Hepatocyte (in vitro differentiated cells): Measurements from ENCODE around the gene TTLL1. TPM values are rescaled to one million over a fixed set of nuclear protein-coding genes. Genes with fewer than 3 reads are reported as not detected.

Source experiments
- DNase-seq: peaks from one replicate; pipeline ENCODE4 v3.0.0-alpha.2; 2016; ENCODE audit warnings: low spot score
- H2AFZ ChIP-seq: fragments of 200-600 bp; sonication (generic); 2 replicates; pipeline ENCODE4 v1.6.0; 2016; ENCODE audit warnings: antibody characterized with exemption, mild to moderate bottlenecking
- H3K27ac ChIP-seq: fragments of 200-600 bp; sonication (generic); 2 replicates; pipeline ENCODE4 v1.5.1; 2016; ENCODE audit warnings: mild to moderate bottlenecking
- H3K27me3 ChIP-seq: fragments of 200-600 bp; sonication (generic); 2 replicates; pipeline ENCODE4 v1.6.1; 2016
- H3K36me3 ChIP-seq: fragments of 200-600 bp; sonication (generic); replicated peaks from 2 replicates; pipeline ENCODE4 v1.5.1; 2016; ENCODE audit warnings: low read depth; ENCODE audit not compliant: insufficient read depth
- H3K4me1 ChIP-seq: fragments of 200-600 bp; sonication (generic); 2 replicates; pipeline ENCODE4 v1.5.1; 2016; ENCODE audit warnings: mild to moderate bottlenecking, moderate library complexity; ENCODE audit not compliant: insufficient read depth
- H3K4me2 ChIP-seq: fragments of 200-600 bp; sonication (generic); 2 replicates; pipeline ENCODE4 v1.6.0; 2016
- H3K4me3 ChIP-seq: fragments of 200-600 bp; sonication (generic); 2 replicates; pipeline ENCODE4 v1.5.1; 2016; ENCODE audit warnings: mild to moderate bottlenecking
- H3K79me2 ChIP-seq: fragments of 200-600 bp; sonication (generic); 2 replicates; pipeline ENCODE4 v1.6.0; 2017; ENCODE audit warnings: mild to moderate bottlenecking
- H3K9me2 ChIP-seq: fragments of 200-600 bp; sonication (generic); replicated peaks from 2 replicates; pipeline ENCODE4 v1.6.0; 2017; ENCODE audit warnings: mild to moderate bottlenecking; ENCODE audit not compliant: insufficient read depth
- H3K9me3 ChIP-seq: fragments of 200-600 bp; sonication (generic); 2 replicates; pipeline ENCODE4 v1.5.1; 2016; ENCODE audit warnings: low read depth, mild to moderate bottlenecking
- H4K20me1 ChIP-seq: fragments of 200-600 bp; sonication (generic); 2 replicates; pipeline ENCODE4 v1.6.0; 2016; ENCODE audit warnings: mild to moderate bottlenecking; ENCODE audit not compliant: insufficient read depth, poor library complexity, severe bottlenecking
- EZH2 ChIP-seq: fragments of 200-600 bp; sonication (generic); IDR thresholded peaks from 2 replicates; pipeline ENCODE4 v1.6.1; 2016; ENCODE audit warnings: antibody characterized with exemption, mild to moderate bottlenecking, borderline replicate concordance
- EZH2phosphoT487 ChIP-seq: fragments of 200-600 bp; sonication (generic); IDR thresholded peaks from one replicate; pipeline ENCODE4 v1.6.1; 2018; ENCODE audit warnings: antibody characterized with exemption, mild to moderate bottlenecking, low read depth, moderate library complexity; ENCODE audit not compliant: unreplicated experiment, severe bottlenecking
- WGBS: methylation state at CpG from one replicate; pipeline ENCODE4 v1.1.6; 2016; ENCODE audit warnings: low lambda C conversion rate; ENCODE audit errors: missing lambda C conversion rate; 5-methylcytosine and 5-hydroxymethylcytosine counted together
- polyA plus RNA-seq: library from polyadenylated mRNA; unstranded; fragments of >200 nt; fragmentation: Nextera tagmentation; extraction: Ambion mirVana; gene quantifications from 2 replicates; pipeline ENCODE4 v1.2.1, GENCODE V29; 2016
- total RNA-seq: library from RNA; depleted of rRNA; stranded (reverse); fragments of >200 nt; gene quantifications from 2 replicates; pipeline ENCODE4 v1.2.3, GENCODE V29; 2014
- TF ChIP-seq, protein P1 (sequence below): fragments of 200-600 bp; sonication (generic); IDR thresholded peaks from 2 replicates; pipeline ENCODE4 v1.5.1; 2016; ENCODE audit warnings: antibody characterized with exemption, mild to moderate bottlenecking; ENCODE audit not compliant: poor library complexity

The TTLL1 gene
- total and polyA plus RNA-seq, 2 experiments from 2014 or later: 6.4 to 8.7 TPM

DNA sequence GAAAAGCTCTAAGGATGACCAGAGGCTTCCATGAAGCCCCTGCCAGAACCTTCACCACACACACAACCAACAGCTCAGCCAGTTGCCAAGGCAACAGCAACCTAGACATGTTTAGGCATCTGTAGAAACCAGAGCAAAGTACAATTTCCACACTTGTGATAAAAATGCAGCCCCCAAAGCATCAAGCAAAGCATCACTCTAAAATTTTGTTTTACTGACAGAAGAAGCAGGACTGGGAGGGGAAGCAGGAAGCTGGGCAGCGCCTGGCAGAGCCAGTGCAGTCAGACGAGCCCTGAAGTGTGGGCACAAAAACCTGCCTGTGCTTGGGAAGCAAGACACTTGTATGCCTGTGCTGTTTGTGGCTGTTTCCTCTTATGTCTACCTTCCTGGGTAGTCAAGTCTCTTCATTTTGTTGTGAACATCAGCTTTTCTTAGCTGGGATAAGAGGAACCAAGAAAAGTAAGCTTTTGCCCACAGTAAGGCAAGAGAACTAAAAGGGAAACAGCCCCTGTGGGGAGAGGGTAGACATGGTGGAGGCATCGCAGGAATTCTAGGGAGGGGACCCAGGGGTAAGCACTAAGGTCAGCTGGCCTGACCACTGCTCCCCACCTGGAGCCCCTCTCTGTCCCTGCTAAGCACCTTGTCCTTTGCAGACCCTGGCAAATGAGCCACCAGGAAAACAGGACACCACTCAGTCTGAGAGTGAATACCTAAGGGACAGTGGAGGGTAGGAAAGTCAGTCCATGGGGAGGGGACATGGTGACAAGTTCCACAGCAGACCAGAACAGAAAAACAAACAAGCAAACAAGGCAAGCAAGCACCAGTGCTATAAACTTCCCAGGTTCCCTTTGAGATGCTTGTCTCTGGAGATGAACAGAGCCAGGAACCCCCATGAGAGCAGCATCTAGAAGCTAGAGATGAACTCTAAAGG lies 87.7 kb downstream of the TTLL1 start:
- Histone ChIP-seq H3K27ac (peak overlapping the region; percentile 89), H3K9me2 (no peaks in the 10 kb centered on the region), H2AFZ (no peak overlapping the region), H3K4me3 (no peak overlapping the region), H3K36me3 (no peaks in the 10 kb centered on the region), H3K4me2 (peak overlapping the region; percentile 42), H4K20me1 (peaks cover 5% of the 10 kb centered on the region), H3K27me3 (no peaks in the 10 kb centered on the region), H3K79me2 (peaks cover 96% of the 10 kb centered on the region), H3K4me1 (peaks cover 71% of the 10 kb centered on the region), H3K9me3 (no peaks in the 10 kb centered on the region)
- no peak for DNase-seq
- TF ChIP-seq EZH2phosphoT487: no peak
- TF ChIP-seq, protein P1, sequence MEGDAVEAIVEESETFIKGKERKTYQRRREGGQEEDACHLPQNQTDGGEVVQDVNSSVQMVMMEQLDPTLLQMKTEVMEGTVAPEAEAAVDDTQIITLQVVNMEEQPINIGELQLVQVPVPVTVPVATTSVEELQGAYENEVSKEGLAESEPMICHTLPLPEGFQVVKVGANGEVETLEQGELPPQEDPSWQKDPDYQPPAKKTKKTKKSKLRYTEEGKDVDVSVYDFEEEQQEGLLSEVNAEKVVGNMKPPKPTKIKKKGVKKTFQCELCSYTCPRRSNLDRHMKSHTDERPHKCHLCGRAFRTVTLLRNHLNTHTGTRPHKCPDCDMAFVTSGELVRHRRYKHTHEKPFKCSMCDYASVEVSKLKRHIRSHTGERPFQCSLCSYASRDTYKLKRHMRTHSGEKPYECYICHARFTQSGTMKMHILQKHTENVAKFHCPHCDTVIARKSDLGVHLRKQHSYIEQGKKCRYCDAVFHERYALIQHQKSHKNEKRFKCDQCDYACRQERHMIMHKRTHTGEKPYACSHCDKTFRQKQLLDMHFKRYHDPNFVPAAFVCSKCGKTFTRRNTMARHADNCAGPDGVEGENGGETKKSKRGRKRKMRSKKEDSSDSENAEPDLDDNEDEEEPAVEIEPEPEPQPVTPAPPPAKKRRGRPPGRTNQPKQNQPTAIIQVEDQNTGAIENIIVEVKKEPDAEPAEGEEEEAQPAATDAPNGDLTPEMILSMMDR: no peak
- WGBS: 75% methylated on average over 3 of the region's 3 CpGs

DNA sequence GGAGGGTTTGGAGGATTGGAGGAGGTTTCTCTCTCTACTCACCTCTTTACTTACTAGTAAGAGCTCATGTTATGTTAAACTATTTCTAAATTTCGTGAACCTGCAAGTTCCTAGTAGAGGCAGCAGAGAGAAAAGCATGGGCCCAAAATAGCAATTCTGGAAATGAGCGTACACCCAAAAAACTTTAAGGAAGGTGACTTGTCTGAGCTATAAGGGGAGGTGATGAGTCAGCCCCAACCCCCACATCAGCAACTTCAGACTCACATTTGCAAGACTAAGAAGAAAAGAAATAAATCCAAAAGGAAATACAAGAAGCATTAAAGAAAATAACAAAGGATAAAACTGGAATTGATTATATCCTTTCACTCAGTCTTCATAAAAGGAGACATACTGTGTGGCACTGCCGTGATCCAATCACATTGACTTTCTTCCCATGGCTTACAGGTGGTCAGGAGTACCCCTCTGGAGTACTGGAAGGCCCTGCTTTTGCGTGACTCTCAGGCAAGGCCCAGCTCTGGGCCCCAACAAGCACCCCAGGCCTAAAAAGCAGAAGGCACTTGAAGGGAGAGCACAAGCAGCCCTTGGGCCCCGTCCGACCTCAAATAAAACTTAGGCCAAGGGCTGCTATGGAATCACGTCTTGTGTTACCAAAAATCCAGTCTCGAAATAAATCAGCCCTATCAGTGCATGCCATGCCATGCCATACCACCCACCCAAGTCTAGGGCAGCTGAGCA lies 88.6 kb downstream of the TTLL1 start:
- no peak for DNase-seq
- no peaks in the 10 kb centered on the region for H3K9me3 ChIP-seq
- H3K79me2 ChIP-seq: peaks cover 96% of the 10 kb centered on the region
- H3K4me1 ChIP-seq: peaks cover 71% of the 10 kb centered on the region
- H2AFZ ChIP-seq: no peak overlapping the region
- peaks cover 5% of the 10 kb centered on the region for H4K20me1 ChIP-seq
- TF ChIP-seq EZH2 (no peak), EZH2phosphoT487 (no peak)
- TF ChIP-seq, protein P1: no peak
- no peaks in the 10 kb centered on the region for H3K36me3 ChIP-seq
- no peak overlapping the region for H3K4me2 ChIP-seq
- no peak overlapping the region for H3K4me3 ChIP-seq
- 87% methylated on average over 8 of the region's 8 CpGs for WGBS
- H3K27ac ChIP-seq: peak overlapping the region; percentile 89
- no peaks in the 10 kb centered on the region for H3K27me3 ChIP-seq
- H3K9me2 ChIP-seq: no peaks in the 10 kb centered on the region

DNA sequence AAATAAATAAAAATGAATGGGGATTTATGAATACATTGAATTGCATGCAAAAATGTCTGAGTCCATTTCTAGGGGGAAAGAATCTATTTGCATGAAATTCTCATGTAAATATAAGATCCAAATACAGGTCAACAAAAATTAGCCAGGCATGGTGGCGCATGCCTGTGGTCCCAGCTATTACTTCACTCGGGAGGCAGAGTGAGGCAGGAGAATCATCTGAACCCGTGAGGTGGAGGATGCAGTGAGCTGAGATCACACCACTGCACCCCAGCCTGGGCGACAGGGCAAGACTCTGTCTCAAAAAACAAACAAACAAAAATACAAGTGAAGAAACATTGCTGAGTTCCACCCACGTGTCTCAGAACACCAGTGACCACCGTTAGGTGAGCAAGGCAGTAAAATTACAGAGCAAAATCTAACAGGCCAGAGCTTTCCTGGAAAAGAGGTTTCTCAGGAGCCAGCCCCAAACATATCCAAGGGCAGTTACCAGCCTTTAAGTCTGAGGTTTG lies 91.6 kb downstream of the TTLL1 start:
- H3K27ac ChIP-seq: peak overlapping the region; percentile 37
- H3K36me3 ChIP-seq: no peaks in the 10 kb centered on the region
- no peak overlapping the region for H2AFZ ChIP-seq
- DNase-seq: no peak
- no peak overlapping the region for H3K4me2 ChIP-seq
- H3K4me3 ChIP-seq: no peak overlapping the region
- TF ChIP-seq, protein P1: no peak
- TF ChIP-seq EZH2: no peak
- no peak for TF ChIP-seq EZH2phosphoT487
- H3K9me3 ChIP-seq: no peaks in the 10 kb centered on the region
- H3K27me3 ChIP-seq: no peaks in the 10 kb centered on the region
- peaks cover 89% of the 10 kb centered on the region for H3K79me2 ChIP-seq
- peaks cover 67% of the 10 kb centered on the region for H3K4me1 ChIP-seq
- WGBS: 74% methylated on average over 6 of the region's 6 CpGs
- no peaks in the 10 kb centered on the region for H3K9me2 ChIP-seq
- H4K20me1 ChIP-seq: peaks cover 5% of the 10 kb centered on the region
